ENCODE data around the gene TBX2.
A peak's percentile ranks its signal among the peaks of the same experiment; 100 is the strongest.
"Not testable (repeated sequence)": the region's sequence is repeated elsewhere in the genome, so short reads cannot be mapped to it uniquely, and the experiment has no call there.

The TBX2 gene

DNA sequence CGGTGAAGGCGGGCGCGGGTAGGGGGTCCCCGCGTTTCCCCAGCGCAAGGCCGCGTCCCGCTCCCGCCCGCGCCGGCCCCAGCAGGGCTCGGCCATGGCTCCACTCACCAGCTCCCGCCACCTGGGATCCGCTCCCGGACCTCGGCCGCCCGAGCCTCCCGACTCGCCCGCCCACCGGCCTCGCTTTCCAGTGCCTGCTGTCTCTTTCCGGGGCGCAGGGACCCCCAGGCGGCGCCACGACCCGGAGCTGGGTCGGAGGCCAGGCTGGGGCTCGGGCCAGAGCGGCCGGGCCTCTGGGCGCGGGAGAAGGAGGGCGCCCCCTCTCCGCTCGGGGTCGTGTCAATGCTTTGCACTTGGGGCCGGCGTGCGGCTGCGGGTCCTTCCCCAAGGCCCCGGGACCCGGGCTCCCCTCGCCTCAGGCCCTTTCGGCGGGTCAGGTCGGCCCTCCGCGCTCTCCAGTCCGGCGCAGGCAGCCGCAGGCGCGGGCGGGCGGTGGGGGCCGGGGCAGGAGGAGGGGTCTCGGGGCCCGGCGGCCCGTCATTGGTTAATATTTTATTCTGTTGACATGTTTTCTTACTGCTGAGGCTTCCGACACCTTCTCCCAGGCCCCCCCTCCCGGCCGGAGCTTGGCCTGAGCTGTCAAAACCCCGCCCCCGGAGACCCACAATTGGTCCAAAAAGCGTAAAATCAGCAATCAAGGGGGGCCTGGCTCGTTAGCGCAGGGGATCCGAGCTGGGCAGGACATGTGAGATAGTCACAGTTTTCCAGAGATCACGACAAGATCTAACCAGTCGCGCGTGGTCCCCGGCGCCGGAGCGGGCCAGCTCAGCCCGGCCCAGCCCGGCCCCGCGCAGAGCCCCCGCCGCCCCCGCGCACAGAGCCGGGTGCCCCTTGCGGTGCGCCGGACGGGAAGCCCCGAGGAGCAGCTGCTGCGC, at the start of gene TBX2:
Gene TBX2, plus strand, starts transcription at position 713 of the 935 bp plus-strand sequence. CDS start 334 bp downstream, outside the sequence.
- no peak for DNase-seq

GRCh38 chr17:61351745-61352407, 47.8 kb upstream of the TBX2 start:
- no peak for DNase-seq

DNA sequence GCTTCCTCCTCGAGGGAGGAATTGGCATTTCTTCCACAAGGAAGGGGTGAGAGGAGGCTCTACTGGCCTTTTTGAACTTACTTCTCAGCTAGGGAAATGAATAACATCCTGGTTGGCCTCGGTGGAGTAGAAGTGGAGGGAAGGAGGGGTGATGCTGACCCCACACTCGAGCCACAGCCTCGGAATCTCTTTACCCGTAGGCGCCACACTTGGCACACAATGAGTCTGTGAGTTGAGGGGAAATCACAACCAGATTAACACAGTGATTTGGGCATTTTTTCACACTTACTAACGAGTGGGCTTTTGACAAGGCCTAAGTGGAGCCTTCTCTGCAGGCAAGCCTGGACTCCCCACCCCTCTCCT, 47.3 kb upstream of the TBX2 start:
- no peak for DNase-seq

GRCh38 chr17:61352781-61353491, 46.7 kb upstream of the TBX2 start:
- no peak for DNase-seq

DNA sequence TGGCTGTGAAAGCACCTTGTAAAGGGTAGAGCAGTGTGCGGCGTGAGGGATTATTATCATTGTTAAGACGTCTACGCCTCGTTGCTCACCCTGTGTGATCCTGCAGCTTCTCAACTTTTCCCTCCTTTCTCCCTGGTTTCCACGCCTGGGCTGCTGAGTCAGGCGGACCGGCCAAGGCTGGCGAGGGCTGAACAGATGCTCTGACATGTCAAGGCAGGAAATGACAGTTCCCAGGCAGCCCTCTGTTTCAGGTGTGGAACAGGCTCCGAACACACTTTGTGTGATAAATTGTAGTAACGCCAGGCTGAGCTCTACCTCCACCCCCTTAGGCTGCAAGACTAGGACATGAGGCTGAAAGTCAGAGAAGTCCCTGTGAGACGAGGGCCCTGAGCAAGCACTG, 46.0 kb upstream of the TBX2 start:
- no peak for DNase-seq

GRCh38 chr17:61354895-61355874, 44.5 kb upstream of the TBX2 start:
- no peak for DNase-seq

GRCh38 chr17:61357061-61357460, 42.6 kb upstream of the TBX2 start:
- not testable (repeated sequence) for DNase-seq

DNA sequence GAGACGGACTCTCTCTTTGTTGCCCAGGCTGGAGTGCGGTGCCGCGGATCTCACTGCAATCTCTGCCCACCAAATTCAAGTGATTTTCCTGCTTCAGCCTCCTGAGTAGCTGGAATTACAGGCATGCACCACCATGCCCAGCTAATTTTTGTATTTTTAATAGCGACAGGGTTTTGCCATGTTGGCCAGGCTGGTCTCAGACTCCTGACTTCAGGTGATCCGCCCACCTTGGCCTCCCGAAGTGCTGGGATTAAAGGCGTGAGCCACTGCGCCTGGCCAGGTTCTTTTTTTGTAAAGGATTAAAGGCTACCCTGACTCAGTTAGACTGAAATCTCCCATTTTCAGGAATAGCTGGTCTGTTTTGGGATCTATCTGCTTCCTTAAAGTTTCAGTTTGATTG, 40.1 kb upstream of the TBX2 start:
- not testable (repeated sequence) for DNase-seq

DNA sequence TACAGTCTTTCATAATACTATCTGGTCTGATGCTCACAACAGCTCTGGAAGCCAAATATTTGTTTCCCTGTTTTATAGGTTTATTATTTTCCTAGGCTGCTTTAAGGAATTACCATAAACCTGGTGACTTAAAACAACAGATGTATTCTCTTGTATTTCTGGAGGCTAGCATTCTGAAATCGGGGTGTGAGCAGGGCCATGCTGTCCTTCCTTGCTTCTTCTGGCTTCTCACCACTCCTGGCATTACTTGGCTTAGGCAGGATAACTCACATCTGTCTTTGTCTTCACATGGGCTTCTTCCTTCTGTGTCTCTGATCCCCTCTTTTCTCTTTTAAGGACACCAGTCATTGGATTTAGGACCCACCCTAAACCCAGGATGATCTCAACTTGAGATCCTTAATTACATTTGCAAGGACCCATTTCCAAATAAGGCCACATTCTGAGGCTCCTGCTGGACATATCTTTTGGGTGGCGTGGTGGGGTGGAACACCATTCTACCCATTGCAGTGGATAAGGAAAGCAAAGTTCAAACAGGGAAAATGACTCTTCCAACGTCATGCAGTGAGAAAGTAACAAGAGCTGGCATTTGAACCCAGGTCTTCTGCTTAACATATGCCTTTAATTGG, 39.2 kb upstream of the TBX2 start:
- DNase-seq: no peak

DNA sequence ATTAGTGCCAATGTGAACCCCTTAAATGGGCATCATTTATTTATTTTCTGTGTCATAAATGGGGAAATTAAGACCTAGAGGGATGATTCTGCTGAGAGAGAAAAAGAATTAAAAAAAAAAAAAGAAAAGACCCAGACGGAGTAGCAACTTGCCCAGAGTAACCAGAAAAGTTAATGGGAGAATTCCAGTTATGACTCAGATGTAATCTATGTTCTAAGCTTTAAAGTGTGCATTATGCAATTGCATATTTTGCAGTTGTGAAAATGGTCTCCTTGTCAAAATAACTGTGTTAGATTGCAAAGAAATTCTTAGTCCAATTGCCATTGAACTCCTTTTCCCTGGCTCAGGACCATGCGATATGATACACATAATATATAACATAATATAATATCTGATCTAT, 38.6 kb upstream of the TBX2 start:
- no peak for DNase-seq

GRCh38 chr17:61362396-61362795, 37.2 kb upstream of the TBX2 start:
- DNase-seq: peak; percentile 57

DNA sequence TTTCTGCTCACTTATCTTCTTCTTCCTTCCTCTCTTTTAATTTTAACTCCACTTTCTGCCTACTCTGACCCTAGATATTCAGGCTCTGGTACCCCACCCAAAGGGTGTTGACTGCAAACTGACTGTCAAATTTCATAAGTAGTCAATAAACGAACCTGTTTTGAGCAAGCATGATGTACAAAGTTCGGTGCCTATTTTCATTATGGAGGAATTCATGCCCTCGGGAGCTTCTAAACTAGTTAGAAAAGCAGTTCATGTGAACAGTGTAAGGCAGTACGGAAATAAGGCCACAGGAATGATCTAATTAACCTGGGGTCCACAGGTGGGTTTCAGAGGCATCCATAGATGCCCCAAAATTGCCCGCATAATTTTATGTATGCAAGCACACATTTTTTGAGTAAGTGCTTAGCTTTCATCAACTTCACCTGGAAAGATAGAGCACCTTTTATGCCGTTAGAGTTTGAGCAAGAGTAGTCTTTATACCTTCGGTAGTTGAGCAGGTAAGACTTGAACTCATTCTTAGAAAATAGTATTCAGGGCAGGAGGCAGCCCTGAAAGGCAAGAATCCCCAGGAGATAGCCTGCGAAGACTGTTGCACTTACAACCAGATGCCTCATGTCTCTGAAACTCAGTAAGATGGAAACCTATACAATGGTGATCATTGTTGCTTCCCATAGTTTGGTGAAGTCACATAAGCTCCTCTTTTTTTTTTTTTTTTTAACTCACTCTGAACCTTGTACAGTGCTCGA, 36.6 kb upstream of the TBX2 start:
- DNase-seq: no peak

DNA sequence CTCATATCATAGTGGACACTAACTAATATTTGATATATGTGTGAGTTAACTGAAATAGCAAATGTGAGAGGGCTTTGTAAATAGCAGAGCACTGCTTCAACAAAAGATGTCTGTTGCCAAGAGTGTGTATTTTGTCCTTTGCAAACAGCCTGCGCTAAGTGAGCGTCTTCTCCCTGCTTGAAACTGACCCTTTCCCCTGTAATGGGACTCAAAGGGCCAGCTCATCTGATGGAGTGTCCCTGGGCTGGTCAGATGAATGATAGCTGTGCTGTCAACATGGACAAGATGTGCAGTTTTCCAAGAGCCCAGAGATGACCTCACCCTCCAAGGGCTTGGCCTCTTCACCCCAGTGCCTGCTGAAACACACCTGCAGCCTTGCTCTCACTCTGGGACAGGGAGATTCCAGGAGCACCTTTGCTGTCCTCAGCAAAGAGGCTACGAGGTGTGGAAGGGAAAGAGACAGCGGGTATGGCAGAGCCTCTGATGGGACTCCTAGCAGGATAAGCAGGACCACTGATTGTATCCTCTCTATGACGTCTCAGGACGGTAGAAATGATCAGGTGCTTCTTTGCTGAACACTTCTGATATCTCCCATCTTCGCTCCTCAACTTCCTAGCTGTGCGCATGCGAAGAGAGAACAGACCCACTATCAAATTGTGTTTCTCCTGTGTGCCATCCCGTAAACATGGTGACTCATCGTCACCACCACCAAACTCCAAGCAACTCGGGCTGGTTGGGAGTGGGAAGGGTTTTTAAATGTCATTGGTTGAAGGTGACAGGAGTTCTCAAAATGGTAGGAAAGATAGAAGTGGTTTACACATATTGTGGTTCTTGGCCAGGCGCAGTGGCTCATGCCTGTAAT, 35.8 kb upstream of the TBX2 start:
- no peak for DNase-seq

DNA sequence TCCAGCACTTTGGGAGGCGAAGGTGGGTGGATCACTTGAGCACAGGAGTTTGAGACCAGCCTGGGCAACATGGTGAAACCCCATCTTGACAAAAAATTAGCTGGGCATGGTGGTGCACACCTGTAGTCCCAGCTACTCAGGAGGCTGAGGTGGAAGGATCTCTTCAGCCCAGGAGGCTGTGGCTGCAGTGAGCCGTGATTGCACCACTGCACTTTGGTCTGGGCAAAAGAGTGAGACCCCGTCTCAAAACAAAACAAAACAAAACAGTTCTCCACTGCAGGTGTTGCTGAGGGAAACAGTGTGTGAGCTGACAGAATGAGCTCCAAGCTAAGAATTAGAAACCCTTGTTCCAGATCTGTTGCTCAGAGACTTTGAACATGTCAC, 35.2 kb upstream of the TBX2 start:
- no peak for DNase-seq

DNA sequence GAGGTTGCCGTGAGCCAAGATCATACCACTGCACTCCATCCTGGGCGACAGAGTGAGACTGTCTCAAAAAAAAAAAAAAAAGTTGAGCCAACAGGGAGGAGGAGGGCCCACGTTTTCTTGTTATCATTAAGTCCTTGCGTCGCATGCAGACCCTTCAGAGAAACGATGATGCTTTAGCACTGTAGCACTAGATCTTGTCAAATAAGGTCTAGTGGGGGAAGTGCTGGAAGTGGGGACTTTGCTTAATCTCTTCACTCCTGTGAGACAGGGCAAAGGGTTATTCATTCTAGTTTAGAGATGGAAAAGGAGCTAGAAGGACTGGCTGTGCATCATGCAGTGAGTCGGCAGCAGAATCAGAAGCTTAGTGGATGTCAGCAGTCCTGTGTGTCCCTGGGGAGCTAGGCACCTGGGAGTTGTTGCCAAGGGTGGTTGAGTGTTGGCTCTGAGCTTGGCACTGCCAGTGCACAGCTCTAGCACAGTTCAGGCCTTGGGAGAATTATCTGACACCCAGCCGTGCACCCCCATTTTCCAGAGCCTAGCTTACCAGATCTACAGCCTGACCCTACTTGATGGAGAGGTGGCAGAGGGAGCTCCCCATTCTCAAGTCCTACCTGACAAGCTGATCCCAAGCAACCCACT, 33.4 kb upstream of the TBX2 start:
- DNase-seq: no peak

- peak; percentile 42 for DNase-seq
Measured at GRCh38 chr17:61366715-61367413, 32.8 kb upstream of the TBX2 start.

DNA sequence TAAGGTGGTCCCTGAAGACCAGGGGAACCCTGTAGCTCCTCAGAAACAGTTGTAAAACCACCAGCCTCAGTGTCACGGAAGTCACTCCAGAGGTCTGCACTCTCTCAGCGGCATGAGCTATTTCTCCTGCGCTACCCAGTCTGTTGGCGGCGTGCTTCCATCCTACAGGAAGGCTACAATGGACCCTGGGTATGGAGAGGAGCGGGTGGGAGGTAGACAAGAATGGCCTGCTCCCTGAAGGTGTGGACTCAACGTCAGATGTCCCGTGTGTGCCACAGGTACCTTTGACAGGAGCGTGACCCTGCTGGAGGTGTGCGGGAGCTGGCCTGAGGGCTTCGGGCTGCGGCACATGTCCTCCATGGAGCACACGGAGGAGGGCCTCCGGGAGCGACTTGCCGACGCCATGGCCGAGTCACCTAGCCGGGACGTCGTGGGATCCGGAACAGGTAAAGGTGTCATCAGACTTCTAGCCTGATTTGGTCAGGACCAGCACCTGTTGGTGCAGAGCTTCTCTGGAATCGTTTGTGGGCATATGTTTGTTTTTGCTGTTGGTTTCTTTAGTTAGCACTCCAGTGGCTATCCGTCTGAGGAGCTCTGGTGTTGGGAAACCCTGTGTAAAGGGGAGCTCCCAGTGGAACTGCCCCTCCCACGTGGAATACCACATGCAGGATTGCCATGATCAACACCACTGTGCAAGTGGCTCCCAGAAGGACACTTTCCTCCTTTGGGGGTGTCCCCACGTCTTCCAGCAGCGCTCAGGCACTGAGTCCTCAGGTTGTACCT, 31.4 kb upstream of the TBX2 start:
- no peak for DNase-seq

DNA sequence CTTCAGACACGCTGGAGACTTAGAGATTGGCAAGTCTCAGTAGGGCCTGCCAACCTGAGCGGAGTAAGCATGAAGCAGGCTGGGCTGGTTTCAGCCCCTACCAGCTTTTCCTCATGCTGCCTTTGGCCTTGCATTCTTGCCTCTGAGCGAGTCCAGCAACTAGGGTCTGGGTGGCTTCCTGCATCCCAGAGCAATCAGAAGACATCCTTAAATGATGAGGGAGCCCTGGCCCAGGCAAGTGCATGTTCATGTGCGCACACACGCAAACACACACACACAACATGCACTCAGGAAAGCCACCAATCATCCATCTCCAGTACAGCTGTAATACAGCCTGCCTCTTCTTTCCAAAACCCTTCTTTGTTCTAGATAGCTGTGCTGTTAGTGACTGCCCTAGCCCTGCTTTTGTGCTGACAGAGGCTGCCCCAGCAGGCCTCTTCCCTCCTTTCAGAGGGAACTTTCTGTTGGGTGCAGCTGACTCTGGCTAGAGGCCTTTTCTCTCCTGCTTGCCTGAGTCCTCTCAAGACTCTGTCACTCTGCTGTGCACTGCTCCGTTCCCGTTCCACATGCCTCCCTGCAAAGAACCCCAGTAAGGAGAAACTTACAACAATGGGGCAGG, 30.7 kb upstream of the TBX2 start:
- DNase-seq: no peak

Measured in NCI-H187 treated with DMSO at 0.1 percent for 48 hours (cell line).